ENCODE data around the gene APOH.

APOH gene

GRCh38 chr17:66178642-66179041 is 50.6 kb downstream of the APOH start:
- DNase-seq (ENCODE audit: insufficient read length, low spot score) (no peak), FAIRE-seq (no peak)
- no peak for TF ChIP-seq CTCF (IDR thresholded peaks at IDR 0.05; ENCODE audit: insufficient read depth, missing control alignments)

GRCh38 chr17:66177048-66177447 is 52.2 kb downstream of the APOH start:
- no peak for TF ChIP-seq CTCF (IDR thresholded peaks at IDR 0.05; ENCODE audit: insufficient read depth, missing control alignments)
- DNase-seq (ENCODE audit: insufficient read length, low spot score), result no peak
- FAIRE-seq, result no peak

GRCh38 chr17:66175892-66176291 is 53.3 kb downstream of the APOH start:
- no peak for TF ChIP-seq CTCF (IDR thresholded peaks at IDR 0.05; ENCODE audit: insufficient read depth, missing control alignments)
- no peak for FAIRE-seq
- DNase-seq (ENCODE audit: insufficient read length, low spot score), result no peak

GRCh38 chr17:66172691-66173223 is 56.5 kb downstream of the APOH start:
- FAIRE-seq (no peak), DNase-seq (ENCODE audit: insufficient read length, low spot score) (no peak)
- TF ChIP-seq CTCF (IDR thresholded peaks at IDR 0.05; ENCODE audit: insufficient read depth, missing control alignments), result no peak

GRCh38 chr17:66172144-66172543 is 57.1 kb downstream of the APOH start:
- FAIRE-seq, result no peak
- TF ChIP-seq CTCF (IDR thresholded peaks at IDR 0.05; ENCODE audit: insufficient read depth, missing control alignments), result no peak

GRCh38 chr17:66171692-66172091 is 57.5 kb downstream of the APOH start:
- DNase-seq (ENCODE audit: insufficient read length, low spot score) (no peak), FAIRE-seq (no peak)
- TF ChIP-seq CTCF (IDR thresholded peaks at IDR 0.05; ENCODE audit: insufficient read depth, missing control alignments), result no peak

More at GRCh38 chr17:66172144-66172543, 57.1 kb downstream of the APOH start:
- no peak for DNase-seq (ENCODE audit: insufficient read length, low spot score)

GRCh38 chr17:66171172-66171571 is 58.0 kb downstream of the APOH start:
- FAIRE-seq, result no peak
- TF ChIP-seq CTCF (IDR thresholded peaks at IDR 0.05; ENCODE audit: insufficient read depth, missing control alignments), result no peak

More at GRCh38 chr17:66171172-66171571, 58.0 kb downstream of the APOH start:
- no peak for DNase-seq (ENCODE audit: insufficient read length, low spot score)
